GM19328 (cell line): Measurements from ENCODE around the gene RNF227.
"Not testable (repeated sequence)": the region's sequence is repeated elsewhere in the genome, so short reads cannot be mapped to it uniquely, and the experiment has no call there.

Experiments
- ATAC-seq: cut with Tn5 transposase; IDR thresholded peaks from one replicate; pipeline ENCODE4 v1.9.1; 2021; ENCODE audit warnings: mild to moderate bottlenecking, moderate library complexity; ENCODE audit not compliant: unreplicated experiment

RNF227 gene

GRCh38 chr17:7864995-7865650 is 51.0 kb downstream of the RNF227 start:
- ATAC-seq = no peak

- ATAC-seq = not testable (repeated sequence)
Observed at GRCh38 chr17:7864384-7864783, 51.7 kb downstream of the RNF227 start.
